Neural cell (in vitro differentiated cells): Measurements from ENCODE around the gene XRCC3.

Experiments
- CTCF ChIP-seq: fragments of 450-650 bp; IDR thresholded peaks from 2 replicates; pipeline ENCODE4 v1.5.1; 2014; ENCODE audit warnings: antibody characterized with exemption, mild to moderate bottlenecking, moderate library complexity; ENCODE audit not compliant: poor library complexity, severe bottlenecking
- EZH2 ChIP-seq: fragments of 200-600, 300-800 bp; shearing (Covaris generic), sonication (generic); IDR thresholded peaks from 2 replicates; pipeline ENCODE4 v1.6.1; 2014; ENCODE audit warnings: antibody characterized with exemption, low read length, borderline replicate concordance, mild to moderate bottlenecking; ENCODE audit not compliant: insufficient read depth, poor library complexity, severe bottlenecking
- POLR2AphosphoS5 ChIP-seq: IDR thresholded peaks from 2 replicates; pipeline ENCODE4 v1.6.1; 2012
- RAD21 ChIP-seq: fragments of 450-650 bp; conservative IDR thresholded peaks from 2 replicates; pipeline ENCODE4 v1.6.1; 2014; ENCODE audit warnings: antibody characterized with exemption, mild to moderate bottlenecking, moderate library complexity
- REST ChIP-seq: IDR thresholded peaks from 2 replicates; pipeline ENCODE4 v1.6.1; 2012; ENCODE audit warnings: borderline replicate concordance
- SMC3 ChIP-seq: fragments of 450-650 bp; conservative IDR thresholded peaks from 2 replicates; pipeline ENCODE4 v1.6.1; 2014; ENCODE audit warnings: antibody characterized with exemption, mild to moderate bottlenecking, moderate library complexity; ENCODE audit not compliant: poor library complexity

DNA sequence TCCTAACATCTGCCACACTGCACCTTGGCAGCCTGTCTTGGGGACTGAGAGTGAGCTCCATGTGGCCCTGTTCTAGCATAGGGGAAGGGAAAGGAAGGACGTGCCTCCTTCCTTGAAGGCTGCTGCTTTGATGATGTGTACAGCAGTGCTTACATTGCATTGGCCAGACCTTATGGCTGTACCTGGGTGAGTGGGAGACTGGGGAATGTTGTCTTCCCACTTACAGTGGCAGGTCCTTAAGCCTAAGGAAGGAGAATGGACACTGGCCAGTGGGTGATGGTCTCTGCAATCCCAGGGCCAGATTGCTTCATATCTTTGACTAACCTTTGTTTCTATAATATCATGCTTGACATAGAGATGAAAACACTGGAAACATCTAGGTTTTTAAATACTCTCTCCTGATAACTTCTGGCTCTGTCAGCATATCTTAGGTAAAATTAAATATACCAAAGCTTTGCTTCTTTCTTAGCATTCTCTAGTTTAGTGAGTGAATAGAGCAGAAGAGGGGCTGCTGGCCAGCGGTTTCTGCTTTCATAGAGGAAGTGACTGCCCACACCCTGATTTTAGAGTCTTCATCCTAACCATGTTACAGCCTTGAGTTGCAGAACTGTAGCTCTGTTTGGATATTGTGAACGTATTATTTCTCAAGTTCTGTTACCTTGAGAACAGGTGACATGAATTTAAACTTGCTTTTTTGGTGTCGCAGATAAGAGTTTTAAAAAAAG, 59.1 kb downstream of the XRCC3 start:
- TF ChIP-seq POLR2AphosphoS5 = no peak
- TF ChIP-seq CTCF = no peak
- no peak for TF ChIP-seq SMC3
- no peak for TF ChIP-seq EZH2
- TF ChIP-seq RAD21 = no peak
- no peak for TF ChIP-seq REST
